K562 (cell line): ENCODE data around the gene GPD2. TPM values are rescaled to one million over a fixed set of nuclear protein-coding genes. Genes with fewer than 3 reads are reported as not detected.

Experiments
- ATAC-seq: fragments of 200-7000 bp; cut with Tn5 transposase; 3 replicates; pipeline ENCODE4 v1.9.1; 2020; ENCODE audit warnings: moderate library complexity
- BruUV-seq: library from RNA; stranded (reverse); fragments of 400-500 nt; replicated peaks from 2 replicates; lab custom pipeline; 2021; lab: Mats Ljungman, UMichigan
- CTCF ChIA-PET: fragments of 300-600 bp; formaldehyde crosslinking; extraction: SDS; loops from one replicate; lab custom pipeline; 2021; ENCODE audit warnings: low intra/inter-chr PET ratio; lab: Yijun Ruan, JAX
- POLR2A ChIA-PET: fragments of 300-600, 350-650 bp; sonication (Branson Sonifier 250); formaldehyde crosslinking; extraction: SDS; loops from one replicate; lab custom pipeline; 2021; ENCODE audit warnings: antibody characterized with exemption, inconsistent platforms; lab: Yijun Ruan, JAX
- DNase-seq, 4 experiments: peaks; one replicate each; pipeline versions ENCODE4 v3.0.0 to v3.0.0-alpha.2; 2011 to 2018; ENCODE audit warnings: low spot score in 3 of 4, mixed read lengths in 3 of 4; ENCODE audit errors: extremely low read depth in 1 of 4
- FAIRE-seq: peaks from 2 replicates; lab custom pipeline; 2011; peaks lifted over from hg19 to GRCh38; lab: Jason Lieb, UNC
- H2AFZ ChIP-seq: 2 replicates; pipeline ENCODE4 v1.6.0; 2011; ENCODE audit warnings: low read depth, low read length, control low read depth, inconsistent platforms
- H3K27ac ChIP-seq: fragments of 200-600 bp; 3 replicates; pipeline ENCODE4 v1.8.0; 2011; ENCODE audit warnings: low read depth, mild to moderate bottlenecking, control low read depth, inconsistent platforms, low read length, moderate library complexity, mixed read lengths; ENCODE audit errors: extremely low read depth
- H3K27me3 ChIP-seq, 2 experiments: fragments of 300-600 bp in 1 of 2; 2 replicates in 1 of 2; 3 replicates in 1 of 2; pipeline versions ENCODE4 v1.6.0 to v1.8.0; 2011; ENCODE audit warnings: inconsistent platforms in 2 of 2, low read length in 2 of 2, mild to moderate bottlenecking in 1 of 2, mixed read lengths in 1 of 2, moderate library complexity in 1 of 2; ENCODE audit not compliant: control insufficient read depth in 2 of 2, insufficient read depth in 2 of 2
- H3K36me3 ChIP-seq: fragments of 300-600 bp; 3 replicates; pipeline ENCODE4 v1.8.0; 2011; ENCODE audit warnings: mild to moderate bottlenecking, low read length, inconsistent platforms; ENCODE audit not compliant: control insufficient read depth, insufficient read depth
- H3K4me1 ChIP-seq, 2 experiments: fragments of 200-600 bp in 1 of 2; replicated peaks in 1 of 2; 2 replicates in 1 of 2; 3 replicates in 1 of 2; pipeline versions ENCODE4 v1.5.1 to v1.8.0; 2011; ENCODE audit warnings: inconsistent platforms in 2 of 2, low read length in 2 of 2, mild to moderate bottlenecking in 1 of 2, mixed read lengths in 1 of 2, moderate library complexity in 1 of 2; ENCODE audit not compliant: control insufficient read depth in 2 of 2, insufficient read depth in 2 of 2
- H3K4me2 ChIP-seq: 2 replicates; pipeline ENCODE4 v1.6.1; 2011; ENCODE audit warnings: low read length, control low read depth, inconsistent platforms, mixed read lengths; ENCODE audit not compliant: insufficient read depth
- H3K4me3 ChIP-seq: fragments of 200-600 bp; sonication (generic), shearing (Covaris generic); 2 replicates; pipeline ENCODE4 v1.5.1; 2016; ENCODE audit warnings: control low read depth, inconsistent platforms
- H3K79me2 ChIP-seq: fragments of 200-600 bp; 3 replicates; pipeline ENCODE4 v1.8.0; 2011; ENCODE audit warnings: low read length, inconsistent platforms; ENCODE audit not compliant: control insufficient read depth, insufficient read depth
- H3K9ac ChIP-seq, 2 experiments: 2 replicates each; pipeline versions ENCODE4 v1.6.0 to v1.6.1; 2011; ENCODE audit warnings: low read depth in 2 of 2, low read length in 2 of 2, control low read depth in 1 of 2, inconsistent platforms in 1 of 2, mild to moderate bottlenecking in 1 of 2, mixed read lengths in 1 of 2; ENCODE audit not compliant: insufficient read depth in 1 of 2
- H3K9me1 ChIP-seq: one replicate; pipeline ENCODE4 v1.6.0; 2011; ENCODE audit warnings: inconsistent platforms, mild to moderate bottlenecking, low read length, moderate library complexity; ENCODE audit not compliant: control insufficient read depth, insufficient read depth
- H3K9me3 ChIP-seq: replicated peaks from 2 replicates; pipeline ENCODE4 v1.5.1; 2011; ENCODE audit warnings: low read depth, low read length, inconsistent platforms; ENCODE audit not compliant: control insufficient read depth, insufficient read depth
- H4K20me1 ChIP-seq: replicated peaks from 2 replicates; pipeline ENCODE4 v1.6.1; 2011; ENCODE audit warnings: low read length, inconsistent platforms, mixed read lengths; ENCODE audit not compliant: control insufficient read depth, insufficient read depth
- GTF2A2 ChIP-seq: IDR thresholded peaks from 2 replicates; pipeline ENCODE4 v1.6.1; 2016; ENCODE audit warnings: mild to moderate bottlenecking, missing genetic modification characterization, missing compliant biosample characterization
- JUND ChIP-seq, 2 experiments: IDR thresholded peaks; 2 replicates in 1 of 2; 3 replicates in 1 of 2; pipeline ENCODE4 v1.6.1; 2011; ENCODE audit warnings: borderline replicate concordance in 2 of 2, low read depth in 2 of 2, low read length in 2 of 2, improper control_type of control experiment in 1 of 2, missing biosample characterization in 1 of 2, missing genetic modification characterization in 1 of 2, missing genetic modification reagents in 1 of 2
- LCOR ChIP-seq: sonication (generic); formaldehyde crosslinking; IDR thresholded peaks from 2 replicates; pipeline ENCODE4 v1.8.0; 2022; ENCODE audit warnings: mild to moderate bottlenecking, missing genetic modification reagents
- MTA3 ChIP-seq: fragments of 450-650 bp; formaldehyde crosslinking; IDR thresholded peaks from 2 replicates; pipeline ENCODE4 v1.6.1; 2017; ENCODE audit warnings: mild to moderate bottlenecking, borderline replicate concordance
- NCOR1 ChIP-seq: fragments of 450-650 bp; IDR thresholded peaks from 2 replicates; pipeline ENCODE4 v1.6.1; 2016; ENCODE audit warnings: mild to moderate bottlenecking, moderate library complexity
- PHF8 ChIP-seq: fragments of 200-600 bp; sonication (generic); IDR thresholded peaks from 2 replicates; pipeline ENCODE4 v1.6.1; 2012; ENCODE audit warnings: mixed run types, mild to moderate bottlenecking, inconsistent platforms, low read length, moderate library complexity, borderline replicate concordance
- POLR2AphosphoS5 ChIP-seq: IDR thresholded peaks from 2 replicates; pipeline ENCODE4 v1.6.1; 2011; ENCODE audit warnings: mild to moderate bottlenecking, low read depth, low read length, moderate library complexity; ENCODE audit not compliant: control insufficient read depth, insufficient read depth
- RCOR1 ChIP-seq, 2 experiments: IDR thresholded peaks; 2 replicates each; pipeline ENCODE4 v1.6.1; 2012; ENCODE audit warnings: low read depth in 2 of 2, low read length in 2 of 2, borderline replicate concordance in 1 of 2, improper control_type of control experiment in 1 of 2
- RNF2 ChIP-seq: sonication (generic); IDR thresholded peaks from 2 replicates; pipeline ENCODE4 v1.6.1; 2016
- SMARCA4 ChIP-seq: fragments of 450-650 bp; IDR thresholded peaks from 2 replicates; pipeline ENCODE4 v1.6.1; 2016
- TCFL5 ChIP-seq: fragments of 250-450 bp; sonication (Bioruptor Pico); conservative IDR thresholded peaks from 2 replicates; pipeline ENCODE4 v1.6.1; 2021; ENCODE audit warnings: mild to moderate bottlenecking, moderate library complexity, matching md5 sums
- ZNF431 ChIP-seq: sonication (generic); formaldehyde crosslinking; IDR thresholded peaks from 2 replicates; pipeline ENCODE4 v1.8.0; 2022; ENCODE audit warnings: mild to moderate bottlenecking, missing genetic modification reagents
- ZNF75A ChIP-seq: fragments of 450-650 bp; formaldehyde crosslinking; IDR thresholded peaks from 2 replicates; pipeline ENCODE4 v1.4.0; 2020; ENCODE audit warnings: mild to moderate bottlenecking
- WGBS: fragments of 100-300 bp; shearing (Covaris generic); methylation state at CpG from one replicate; pipeline ENCODE4 v1.1.6; 2016; ENCODE audit warnings: low coverage, mixed read lengths; ENCODE audit not compliant: insufficient coverage; ENCODE audit errors: missing lambda C conversion rate; 5-methylcytosine and 5-hydroxymethylcytosine counted together
- in situ Hi-C: fragments of 300-500 bp; cut with MboI; formaldehyde crosslinking; loops from 4 replicates; pipeline ENCODE4 v1.15.0; 2018; ENCODE audit warnings: inconsistent platforms, mixed read lengths
- intact Hi-C: fragments of 100-400 bp; cut with micrococcal nuclease; formaldehyde crosslinking; loops from 2 replicates; pipeline ENCODE4 v1.14.2; 2022
- polyA plus RNA-seq, 8 experiments: library from polyadenylated mRNA; depleted of rRNA in 4 of 8; stranded (reverse) in 5 of 8; unstranded in 3 of 8; fragments of >200 nt; fragmentation: Nextera tagmentation in 2 of 8; fragmentation: Illumina TruSeq in 1 of 8; extraction: Ambion mirVana in 2 of 8; extraction: Trizol in 1 of 8; gene quantifications; 2 replicates each; pipeline versions ENCODE4 v1.2.1 to v1.2.3, GENCODE V29; 2011 to 2014; ENCODE audit warnings: inconsistent platforms in 1 of 8, missing spikeins in 1 of 8
- total RNA-seq, 7 experiments: library from RNA; depleted of rRNA in 6 of 7; stranded (reverse); fragments of >200 nt in 6 of 7; fragmentation: Illumina TruSeq in 2 of 7; extraction: Trizol in 2 of 7; gene quantifications; 2 replicates each; pipeline versions ENCODE4 v1.2.1 to v1.2.3, GENCODE V29; 2011 to 2021; ENCODE audit warnings: low replicate concordance in 1 of 7
- TF ChIP-seq, protein P1 (sequence below): sonication (generic); formaldehyde crosslinking; IDR thresholded peaks from 2 replicates; pipeline ENCODE4 v1.8.1; 2023; ENCODE audit warnings: mild to moderate bottlenecking, missing genetic modification reagents
- TF ChIP-seq, protein P2 (sequence below): fragments of 200-800 bp; sonication (Bioruptor generic); IDR thresholded peaks from 2 replicates; pipeline ENCODE4 v1.6.1; 2017; ENCODE audit warnings: missing genetic modification characterization, missing compliant biosample characterization
- TF ChIP-seq, protein P3 (sequence below): sonication (generic); formaldehyde crosslinking; IDR thresholded peaks from 2 replicates; pipeline ENCODE4 v1.8.0; 2022; ENCODE audit warnings: mild to moderate bottlenecking, missing genetic modification reagents
- TF ChIP-seq, protein P4 (sequence below): fragments of 450-650 bp; formaldehyde crosslinking; IDR thresholded peaks from 2 replicates; pipeline ENCODE4 v1.4.0; 2020; ENCODE audit warnings: mild to moderate bottlenecking

GPD2 gene
- total and polyA plus RNA-seq, 9 of the 15 experiments (the other 6 are each of a cell fraction or from before 2014, with no cell fraction given), result 5.2 to 39.2 (median 19.0) TPM

DNA sequence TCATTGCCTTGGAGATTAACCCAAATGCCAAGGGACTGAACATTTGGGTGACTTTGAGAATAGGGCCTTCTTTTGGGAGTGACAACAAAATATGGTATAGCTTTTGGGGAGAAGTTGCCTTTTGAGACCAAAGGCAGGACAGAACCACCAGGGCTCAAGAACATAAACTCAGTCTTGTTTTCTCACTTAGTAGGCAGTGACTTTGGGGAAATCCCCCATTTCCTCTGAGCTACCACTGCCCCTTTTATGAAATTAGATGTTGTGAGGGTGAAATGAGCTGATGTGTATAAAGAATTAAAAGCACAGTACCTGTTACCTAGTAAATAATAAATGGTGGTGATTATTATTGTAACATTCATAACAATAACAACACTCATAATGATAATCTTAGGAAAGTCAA lies 36.5 kb downstream of the GPD2 start (continued):
- TF ChIP-seq, protein P1, sequence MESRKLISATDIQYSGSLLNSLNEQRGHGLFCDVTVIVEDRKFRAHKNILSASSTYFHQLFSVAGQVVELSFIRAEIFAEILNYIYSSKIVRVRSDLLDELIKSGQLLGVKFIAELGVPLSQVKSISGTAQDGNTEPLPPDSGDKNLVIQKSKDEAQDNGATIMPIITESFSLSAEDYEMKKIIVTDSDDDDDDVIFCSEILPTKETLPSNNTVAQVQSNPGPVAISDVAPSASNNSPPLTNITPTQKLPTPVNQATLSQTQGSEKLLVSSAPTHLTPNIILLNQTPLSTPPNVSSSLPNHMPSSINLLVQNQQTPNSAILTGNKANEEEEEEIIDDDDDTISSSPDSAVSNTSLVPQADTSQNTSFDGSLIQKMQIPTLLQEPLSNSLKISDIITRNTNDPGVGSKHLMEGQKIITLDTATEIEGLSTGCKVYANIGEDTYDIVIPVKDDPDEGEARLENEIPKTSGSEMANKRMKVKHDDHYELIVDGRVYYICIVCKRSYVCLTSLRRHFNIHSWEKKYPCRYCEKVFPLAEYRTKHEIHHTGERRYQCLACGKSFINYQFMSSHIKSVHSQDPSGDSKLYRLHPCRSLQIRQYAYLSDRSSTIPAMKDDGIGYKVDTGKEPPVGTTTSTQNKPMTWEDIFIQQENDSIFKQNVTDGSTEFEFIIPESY (CRISPR knock-in tag), result no peak
- TF ChIP-seq ZNF431 (CRISPR knock-in tag) (no peak), MTA3 (no peak), TCFL5 (CRISPR knock-in tag) (no peak), ZNF75A (no peak), PHF8 (no peak)
- TF ChIP-seq, all 486 proteins: peak for 0

DNA sequence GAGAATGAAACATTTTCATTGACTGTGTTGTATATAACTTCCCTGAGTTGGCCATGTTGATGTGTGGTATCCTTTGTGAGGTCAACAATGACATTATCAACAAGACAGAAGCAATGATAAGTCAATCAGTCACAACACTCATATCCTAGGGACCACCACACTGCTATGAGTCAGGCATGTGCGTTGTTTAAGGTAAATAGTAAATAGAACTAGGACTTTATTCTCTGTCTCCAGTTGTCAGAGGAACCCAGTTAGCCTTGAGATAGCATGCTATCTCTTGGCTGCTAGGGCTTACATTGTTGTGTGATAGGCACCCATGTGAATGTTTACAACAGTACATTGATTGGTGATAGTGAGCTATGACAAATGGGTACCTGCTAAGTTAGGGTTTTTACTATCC lies 37.3 kb downstream of the GPD2 start:
- CTCF ChIA-PET, result no interaction called here
- Histone ChIP-seq H3K4me1 (peaks cover 0 to 10% of the 10 kb centered on the region in 2 experiments; a peak in 2 of 5 replicates), H3K27ac (no peak overlapping the region; the same call in 2 of the 3 replicates), H2AFZ (no peak overlapping the region), H3K4me3 (no peak overlapping the region), H3K9ac (no peak overlapping the region), H3K79me2 (peaks cover 2% of the 10 kb centered on the region; the same call in 1 of the 3 replicates), H3K36me3 (0 out of 3 replicates have a peak, but pooled peaks cover 3% of the 10 kb centered on the region), H3K9me1 (no peaks in the 10 kb centered on the region), H3K9me3 (no peaks in the 10 kb centered on the region), H3K27me3 (no peaks in the 10 kb centered on the region), H4K20me1 (no peaks in the 10 kb centered on the region), H3K4me2 (peak overlapping the region; percentile 29; the same call in 1 of the 2 replicates)
- no peak for FAIRE-seq
- intact Hi-C loops (no loop called here), in situ Hi-C loops (no loop called here)
- WGBS, result 8% methylated on average over 1 of the region's 1 CpG
- no TSS peak for BruUV-seq
- ATAC-seq, result peak; percentile 54
- peak in 3 of 4 experiments; percentile 17 to 40 (median 20) for DNase-seq
- POLR2A ChIA-PET, result no interaction called here
- no peak for TF ChIP-seq LCOR
- TF ChIP-seq, protein P2, sequence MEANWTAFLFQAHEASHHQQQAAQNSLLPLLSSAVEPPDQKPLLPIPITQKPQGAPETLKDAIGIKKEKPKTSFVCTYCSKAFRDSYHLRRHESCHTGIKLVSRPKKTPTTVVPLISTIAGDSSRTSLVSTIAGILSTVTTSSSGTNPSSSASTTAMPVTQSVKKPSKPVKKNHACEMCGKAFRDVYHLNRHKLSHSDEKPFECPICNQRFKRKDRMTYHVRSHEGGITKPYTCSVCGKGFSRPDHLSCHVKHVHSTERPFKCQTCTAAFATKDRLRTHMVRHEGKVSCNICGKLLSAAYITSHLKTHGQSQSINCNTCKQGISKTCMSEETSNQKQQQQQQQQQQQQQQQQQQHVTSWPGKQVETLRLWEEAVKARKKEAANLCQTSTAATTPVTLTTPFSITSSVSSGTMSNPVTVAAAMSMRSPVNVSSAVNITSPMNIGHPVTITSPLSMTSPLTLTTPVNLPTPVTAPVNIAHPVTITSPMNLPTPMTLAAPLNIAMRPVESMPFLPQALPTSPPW (CRISPR knock-in tag), result no peak
- TF ChIP-seq, protein P3, sequence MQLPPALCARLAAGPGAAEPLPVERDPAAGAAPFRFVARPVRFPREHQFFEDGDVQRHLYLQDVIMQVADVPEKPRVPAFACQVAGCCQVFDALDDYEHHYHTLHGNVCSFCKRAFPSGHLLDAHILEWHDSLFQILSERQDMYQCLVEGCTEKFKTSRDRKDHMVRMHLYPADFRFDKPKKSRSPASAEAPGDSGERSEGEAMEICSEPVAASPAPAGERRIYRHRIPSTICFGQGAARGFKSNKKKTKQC (CRISPR knock-in tag), result no peak
- TF ChIP-seq RCOR1 (IDR thresholded peaks at IDR 0.05; ENCODE audit: borderline replicate concordance in 1 of 2, low read depth in 2 of 2, low read length in 2 of 2), result no peak
- no peak for TF ChIP-seq TCFL5 (CRISPR knock-in tag)
- peak; percentile 47; the same call in 1 of the 2 replicates for TF ChIP-seq NCOR1
- peak; percentile 35; the same call in 1 of the 2 replicates for TF ChIP-seq SMARCA4
- no peak for TF ChIP-seq RNF2
- peak; percentile 37; the same call in 1 of the 2 replicates for TF ChIP-seq POLR2AphosphoS5
- TF ChIP-seq GTF2A2, result no peak
- TF ChIP-seq, protein P4, sequence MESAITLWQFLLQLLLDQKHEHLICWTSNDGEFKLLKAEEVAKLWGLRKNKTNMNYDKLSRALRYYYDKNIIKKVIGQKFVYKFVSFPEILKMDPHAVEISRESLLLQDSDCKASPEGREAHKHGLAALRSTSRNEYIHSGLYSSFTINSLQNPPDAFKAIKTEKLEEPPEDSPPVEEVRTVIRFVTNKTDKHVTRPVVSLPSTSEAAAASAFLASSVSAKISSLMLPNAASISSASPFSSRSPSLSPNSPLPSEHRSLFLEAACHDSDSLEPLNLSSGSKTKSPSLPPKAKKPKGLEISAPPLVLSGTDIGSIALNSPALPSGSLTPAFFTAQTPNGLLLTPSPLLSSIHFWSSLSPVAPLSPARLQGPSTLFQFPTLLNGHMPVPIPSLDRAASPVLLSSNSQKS (CRISPR knock-in tag), result no peak
- TF ChIP-seq JUND (IDR thresholded peaks at IDR 0.05; ENCODE audit: borderline replicate concordance, low read depth, low read length), result 0 out of 2 replicates have a peak, but pooled peaks have one; percentile 34
- peak; percentile 51; the same call in 1 of the 3 replicates for TF ChIP-seq JUND (tag; IDR thresholded peaks at IDR 0.05; ENCODE audit: borderline replicate concordance, low read depth, low read length)
